Vagina (tissue), 2 donors: Measurements from ENCODE around the gene PPP3R1. TPM values are rescaled to one million over a fixed set of nuclear protein-coding genes. Genes with fewer than 3 reads are reported as not detected.

Source experiments
- DNase-seq, 2 donors: peaks; one replicate each; pipeline ENCODE4 v3.0.0-alpha.2; 2017; ENCODE audit errors: extremely low spot score in 2 of 2
- H3K27ac ChIP-seq: fragments of 200-600 bp; sonication (generic); one replicate; pipeline ENCODE4 v1.5.1; 2019
- H3K27me3 ChIP-seq: fragments of 200-600 bp; sonication (generic); one replicate; pipeline ENCODE4 v1.5.1; 2019
- H3K36me3 ChIP-seq, 2 donors: fragments of 200-600 bp; sonication (generic); one replicate each; pipeline ENCODE4 v1.5.1; 2017 to 2019
- H3K4me1 ChIP-seq: fragments of 200-600 bp; sonication (generic); one replicate; pipeline ENCODE4 v1.5.1; 2019
- H3K4me3 ChIP-seq, 2 donors: fragments of 200-600 bp; sonication (generic); 1 replicate in 1 of 2; 2 replicates in 1 of 2; pipeline ENCODE4 v1.5.1; 2016 to 2019
- H3K9me3 ChIP-seq: fragments of 200-600 bp; sonication (generic); one replicate; pipeline ENCODE4 v1.5.1; 2019
- POLR2A ChIP-seq, 2 donors: fragments of 450-650 bp; IDR thresholded peaks; one replicate each; pipeline ENCODE4 v1.6.1; 2017; ENCODE audit warnings: antibody characterized with exemption in 2 of 2, mild to moderate bottlenecking in 2 of 2, moderate library complexity in 2 of 2
- POLR2AphosphoS5 ChIP-seq, 2 donors: sonication (generic); formaldehyde crosslinking; IDR thresholded peaks; one replicate each; pipeline ENCODE4 v1.9.0; 2017; ENCODE audit warnings: antibody characterized with exemption in 2 of 2, mild to moderate bottlenecking in 2 of 2, low read depth in 1 of 2; ENCODE audit not compliant: insufficient read depth in 1 of 2
- intact Hi-C: fragments of 100-400 bp; cut with DNase I; formaldehyde crosslinking; loops from one replicate; pipeline ENCODE4 v1.15.1; 2023
- total RNA-seq: library from RNA; depleted of rRNA; stranded (reverse); fragments of >200 nt; gene quantifications from one replicate; pipeline ENCODE4 v1.2.3, GENCODE V29; 2016
- TF ChIP-seq, protein P1 (sequence below), 3 experiments: fragments of 450-650 bp in 2 of 3; fragments of 200-600 bp in 1 of 3; sonication (generic) in 1 of 3; IDR thresholded peaks; one replicate each; pipeline ENCODE4 v1.5.1; 2017 to 2019; ENCODE audit warnings: antibody characterized with exemption in 3 of 3, mild to moderate bottlenecking in 2 of 3, moderate library complexity in 2 of 3

The PPP3R1 gene
- total RNA-seq, 1 donor from 2014 or later: 28.2 TPM

DNA sequence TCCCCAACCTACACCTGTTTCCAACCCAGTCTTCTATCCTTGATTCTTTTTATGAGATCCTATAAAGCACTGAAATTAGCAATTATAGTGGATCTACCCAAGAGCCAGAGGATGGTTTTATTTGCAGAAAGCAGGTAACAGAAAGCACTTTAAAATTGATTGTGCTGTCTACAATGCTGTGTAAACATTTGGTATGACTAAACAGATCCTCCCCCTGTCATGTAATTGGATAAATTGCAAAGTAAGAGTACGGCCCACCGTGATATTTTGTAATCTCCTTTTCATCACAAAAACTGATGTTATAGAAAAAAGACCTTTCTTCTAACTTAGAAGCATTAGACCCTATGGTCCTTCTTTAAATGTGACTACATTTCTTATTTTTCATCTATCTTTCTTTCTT lies 11.3 kb upstream of the PPP3R1 start:
- TF ChIP-seq, protein P1, sequence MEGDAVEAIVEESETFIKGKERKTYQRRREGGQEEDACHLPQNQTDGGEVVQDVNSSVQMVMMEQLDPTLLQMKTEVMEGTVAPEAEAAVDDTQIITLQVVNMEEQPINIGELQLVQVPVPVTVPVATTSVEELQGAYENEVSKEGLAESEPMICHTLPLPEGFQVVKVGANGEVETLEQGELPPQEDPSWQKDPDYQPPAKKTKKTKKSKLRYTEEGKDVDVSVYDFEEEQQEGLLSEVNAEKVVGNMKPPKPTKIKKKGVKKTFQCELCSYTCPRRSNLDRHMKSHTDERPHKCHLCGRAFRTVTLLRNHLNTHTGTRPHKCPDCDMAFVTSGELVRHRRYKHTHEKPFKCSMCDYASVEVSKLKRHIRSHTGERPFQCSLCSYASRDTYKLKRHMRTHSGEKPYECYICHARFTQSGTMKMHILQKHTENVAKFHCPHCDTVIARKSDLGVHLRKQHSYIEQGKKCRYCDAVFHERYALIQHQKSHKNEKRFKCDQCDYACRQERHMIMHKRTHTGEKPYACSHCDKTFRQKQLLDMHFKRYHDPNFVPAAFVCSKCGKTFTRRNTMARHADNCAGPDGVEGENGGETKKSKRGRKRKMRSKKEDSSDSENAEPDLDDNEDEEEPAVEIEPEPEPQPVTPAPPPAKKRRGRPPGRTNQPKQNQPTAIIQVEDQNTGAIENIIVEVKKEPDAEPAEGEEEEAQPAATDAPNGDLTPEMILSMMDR (IDR thresholded peaks at IDR 0.05): no peak
- TF ChIP-seq POLR2A (IDR thresholded peaks at IDR 0.05): no peak
- TF ChIP-seq POLR2AphosphoS5 (IDR thresholded peaks at IDR 0.05; ENCODE audit: insufficient read depth in 1 of 2, low read depth in 1 of 2): no peak
- no peak for DNase-seq
- H3K27ac ChIP-seq: no peak overlapping the region
- H3K4me1 ChIP-seq: no peaks in the 10 kb centered on the region
- no peaks in the 10 kb centered on the region for H3K36me3 ChIP-seq
- H3K9me3 ChIP-seq: no peaks in the 10 kb centered on the region
- intact Hi-C loops: no loop called here
- no peak overlapping the region for H3K4me3 ChIP-seq
- H3K27me3 ChIP-seq: no peaks in the 10 kb centered on the region

DNA sequence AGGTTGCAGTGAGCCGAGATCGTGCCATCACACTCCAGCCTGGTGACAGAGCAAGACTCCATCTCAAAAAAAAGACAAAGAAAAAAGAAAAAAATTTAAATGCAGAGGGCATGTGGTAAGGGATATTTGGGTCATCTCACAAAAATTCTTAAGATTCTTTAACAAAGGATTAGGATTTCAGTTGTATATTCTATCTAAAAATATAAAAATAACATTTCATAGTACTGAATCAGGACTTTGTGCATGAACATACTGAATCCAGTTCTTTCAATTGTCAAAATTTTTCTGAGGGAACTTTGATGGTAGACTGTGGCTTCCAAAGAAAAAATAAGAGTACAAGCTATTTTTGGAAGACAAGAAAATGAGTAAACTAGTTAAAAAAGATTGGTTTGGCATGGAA lies 6.5 kb upstream of the PPP3R1 start:
- Histone ChIP-seq H3K36me3 (no peaks in the 10 kb centered on the region), H3K27ac (no peak overlapping the region), H3K9me3 (no peaks in the 10 kb centered on the region), H3K4me3 (no peak overlapping the region), H3K27me3 (no peaks in the 10 kb centered on the region), H3K4me1 (peaks cover 10% of the 10 kb centered on the region)
- intact Hi-C loops: no loop called here
- no peak for DNase-seq
- TF ChIP-seq POLR2AphosphoS5 (IDR thresholded peaks at IDR 0.05; ENCODE audit: insufficient read depth in 1 of 2, low read depth in 1 of 2) (no peak), POLR2A (IDR thresholded peaks at IDR 0.05) (no peak)
- TF ChIP-seq, protein P1 (IDR thresholded peaks at IDR 0.05): no peak

DNA sequence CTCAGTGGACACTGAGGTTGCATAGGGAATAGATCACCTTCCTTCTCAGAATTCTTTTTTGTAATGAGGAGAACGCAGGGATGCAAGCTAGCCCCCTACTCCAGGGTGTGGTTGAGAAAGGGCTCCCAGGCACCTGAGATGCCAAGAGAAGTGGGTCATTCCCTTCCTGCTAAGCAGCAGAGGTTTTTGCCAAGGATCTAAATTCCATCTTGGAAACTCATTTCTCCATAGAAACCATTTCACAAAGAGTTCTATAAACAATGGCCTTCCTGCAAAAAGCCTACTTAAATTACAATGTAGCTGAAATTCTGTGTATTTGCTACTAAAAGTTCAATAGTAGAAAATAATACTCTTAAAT lies 3.7 kb upstream of the PPP3R1 start:
- TF ChIP-seq POLR2AphosphoS5 (IDR thresholded peaks at IDR 0.05; ENCODE audit: insufficient read depth in 1 of 2, low read depth in 1 of 2) (no peak), POLR2A (IDR thresholded peaks at IDR 0.05) (no peak)
- TF ChIP-seq, protein P1 (IDR thresholded peaks at IDR 0.05): no peak
- no peak for DNase-seq
- H3K4me3 ChIP-seq: no peak overlapping the region
- no peaks in the 10 kb centered on the region for H3K27me3 ChIP-seq
- H3K4me1 ChIP-seq: peaks cover 11% of the 10 kb centered on the region
- H3K27ac ChIP-seq: no peak overlapping the region
- intact Hi-C loops: no loop called here
- H3K36me3 ChIP-seq: no peaks in the 10 kb centered on the region
- no peaks in the 10 kb centered on the region for H3K9me3 ChIP-seq

DNA sequence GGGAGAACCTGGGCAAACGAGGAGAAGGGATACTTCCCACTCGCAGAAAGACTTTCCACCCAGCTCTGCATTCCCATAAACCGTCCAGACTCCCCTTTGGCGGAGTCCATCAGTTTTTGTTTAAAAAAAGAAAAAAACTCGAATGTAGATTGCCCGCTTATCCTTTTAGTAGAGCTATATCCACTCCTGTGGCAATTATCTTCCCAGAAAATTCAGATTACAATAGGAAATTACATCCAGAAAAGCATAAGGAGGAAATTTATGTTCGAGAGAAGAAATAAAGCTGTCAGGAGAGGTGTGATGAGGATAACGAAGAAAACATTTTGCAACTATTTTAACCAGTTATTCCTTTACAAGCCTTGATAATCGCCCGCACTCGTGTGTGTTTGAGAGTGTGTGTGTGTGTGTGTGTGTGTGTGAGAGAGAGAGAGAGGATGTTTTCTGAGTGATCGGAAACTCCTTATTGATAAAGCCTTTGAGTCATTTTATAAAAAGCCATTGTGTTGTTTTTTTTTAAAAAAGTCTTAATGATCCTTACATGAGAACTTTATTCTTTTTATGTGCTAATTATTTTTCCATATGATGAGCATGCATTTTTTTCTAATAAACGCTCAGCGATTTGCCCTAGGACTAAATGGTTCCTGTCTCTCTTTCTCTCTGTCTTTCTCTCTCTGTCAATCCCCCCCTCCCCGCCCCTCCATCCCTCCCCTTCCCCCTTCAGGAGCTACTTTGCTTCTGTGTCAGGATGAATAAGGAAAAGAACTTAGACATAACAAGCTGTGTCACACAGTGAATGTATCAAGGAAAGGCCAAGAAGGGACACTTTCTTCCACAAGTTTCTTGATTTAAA lies 1.1 kb upstream of the PPP3R1 start:
- Histone ChIP-seq H3K4me1 (peaks cover 36% of the 10 kb centered on the region), H3K27ac (peak overlapping the region; percentile 94), H3K36me3 (no peaks in the 10 kb centered on the region), H3K9me3 (no peaks in the 10 kb centered on the region), H3K4me3 (peak overlapping the region; percentile 86 to 90), H3K27me3 (no peaks in the 10 kb centered on the region)
- intact Hi-C loops: no loop called here
- no peak for DNase-seq
- TF ChIP-seq, protein P1 (IDR thresholded peaks at IDR 0.05): no peak
- TF ChIP-seq POLR2A (IDR thresholded peaks at IDR 0.05): no peak
- no peak for TF ChIP-seq POLR2AphosphoS5 (IDR thresholded peaks at IDR 0.05; ENCODE audit: insufficient read depth in 1 of 2, low read depth in 1 of 2)

DNA sequence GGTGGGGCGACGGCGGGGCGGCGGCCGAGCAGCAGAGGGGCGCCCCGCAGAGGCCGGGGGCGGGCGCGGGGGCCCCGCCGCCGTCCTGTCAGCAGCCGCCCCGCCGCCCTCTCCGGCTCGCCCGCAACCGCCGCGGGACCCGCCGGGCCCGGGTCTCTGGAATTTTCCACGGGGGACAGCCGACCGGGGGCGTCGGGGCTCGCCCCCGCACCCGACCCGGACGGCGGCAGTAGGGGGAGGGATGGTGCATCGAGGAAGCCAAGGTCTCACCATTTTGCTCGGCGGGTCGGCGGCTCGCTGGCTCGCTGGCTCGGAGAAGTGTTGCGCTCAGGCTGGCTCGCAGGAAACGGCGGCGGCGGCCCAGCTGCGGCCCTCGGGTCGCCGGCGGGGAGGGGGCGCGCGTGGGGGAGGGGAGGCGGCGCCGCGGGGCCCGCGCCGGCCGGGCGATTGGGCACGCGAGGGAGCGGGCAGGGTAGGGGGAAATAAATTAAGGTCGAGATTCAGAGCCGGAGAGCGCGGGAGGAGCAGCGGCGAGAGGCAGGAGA lies 405 bp downstream of the PPP3R1 start:
- H3K4me3 ChIP-seq: peak overlapping the region; percentile 86 to 90
- H3K9me3 ChIP-seq: no peaks in the 10 kb centered on the region
- H3K27ac ChIP-seq: peak overlapping the region; percentile 94
- intact Hi-C loops: no loop called here
- no peaks in the 10 kb centered on the region for H3K27me3 ChIP-seq
- no peak for DNase-seq
- H3K36me3 ChIP-seq: no peaks in the 10 kb centered on the region
- peaks cover 51% of the 10 kb centered on the region for H3K4me1 ChIP-seq
- TF ChIP-seq, protein P1 (IDR thresholded peaks at IDR 0.05): no peak
- TF ChIP-seq POLR2AphosphoS5 (IDR thresholded peaks at IDR 0.05; ENCODE audit: insufficient read depth in 1 of 2, low read depth in 1 of 2): no peak
- TF ChIP-seq POLR2A (IDR thresholded peaks at IDR 0.05): no peak
